Kasumi-1 (cell line): ENCODE measurements around the gene PAK5.

Experiments
- DNase-seq, 2 experiments: peaks; one replicate each; lab custom pipeline; 2025; lab: John Stamatoyannopoulos, UW

Gene PAK5

DNA sequence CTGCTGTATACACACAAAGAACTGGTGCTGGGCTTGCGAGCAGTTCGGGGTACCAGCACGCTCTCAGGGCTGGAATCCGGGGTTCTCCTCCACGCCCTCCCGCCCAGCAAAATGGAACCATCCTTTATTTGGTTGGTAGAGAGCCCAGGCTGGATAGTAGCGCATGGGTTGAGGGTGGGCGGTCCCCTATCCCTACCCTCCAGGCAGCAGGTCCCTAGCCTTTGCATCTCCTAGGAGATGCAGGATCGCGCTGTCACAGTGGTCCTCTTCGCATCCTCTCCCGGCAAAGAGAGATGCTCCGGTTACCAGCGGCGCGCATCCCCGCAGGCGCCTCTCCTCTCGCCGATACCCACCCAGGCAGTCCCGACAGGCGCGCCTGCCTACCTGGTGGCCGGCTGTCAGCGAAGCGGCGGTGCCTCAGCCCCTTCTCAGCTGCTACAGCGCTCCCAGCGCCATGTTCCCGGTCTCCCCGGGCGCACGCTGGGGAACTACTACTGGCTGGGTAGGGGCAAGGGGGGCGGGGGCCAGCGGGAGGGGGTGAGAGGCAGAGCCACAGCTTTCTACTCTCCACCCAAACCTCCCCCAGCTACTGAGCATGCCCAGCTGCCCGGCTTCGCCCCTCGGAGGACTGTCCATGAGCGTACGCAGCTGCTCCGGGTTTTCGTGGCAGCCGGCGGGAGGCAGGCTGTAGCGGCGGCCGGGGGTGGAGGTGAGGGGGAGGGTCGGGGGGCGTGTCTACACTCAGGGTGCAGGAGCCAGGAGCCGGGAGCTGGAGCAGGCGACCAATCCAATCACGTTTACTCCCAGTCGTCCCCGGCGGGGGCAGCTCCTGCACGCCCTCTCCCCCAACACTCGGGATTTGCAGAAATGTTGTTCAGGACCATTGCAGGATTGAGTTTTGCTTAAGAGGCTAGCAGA, at the start of gene PAK5:
Gene PAK5 (minus strand): TSS at position 699 of the 918 bp plus-strand sequence. CDS start 194,748 bp downstream, outside the sequence.
- no peak for DNase-seq

DNA sequence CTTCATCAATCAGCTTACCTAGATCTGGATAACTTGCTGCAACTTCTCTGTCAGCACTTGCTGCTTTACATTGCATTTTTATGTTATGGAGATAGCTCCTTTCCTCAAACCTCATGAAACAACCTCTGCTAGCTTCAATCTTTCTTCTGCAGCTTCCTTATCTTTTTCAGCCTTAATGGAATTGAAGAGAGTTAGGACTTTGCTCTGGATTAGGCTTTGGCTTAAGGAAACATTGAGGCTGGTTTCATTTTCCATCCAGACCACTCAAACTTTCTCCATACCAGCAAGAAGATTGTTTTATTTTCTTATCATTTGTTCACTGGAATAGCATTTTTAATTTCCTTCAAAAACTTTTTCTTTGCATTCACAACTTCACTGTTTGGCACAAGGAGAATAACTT, 48.8 kb upstream of the PAK5 start:
- DNase-seq, result no peak

DNA sequence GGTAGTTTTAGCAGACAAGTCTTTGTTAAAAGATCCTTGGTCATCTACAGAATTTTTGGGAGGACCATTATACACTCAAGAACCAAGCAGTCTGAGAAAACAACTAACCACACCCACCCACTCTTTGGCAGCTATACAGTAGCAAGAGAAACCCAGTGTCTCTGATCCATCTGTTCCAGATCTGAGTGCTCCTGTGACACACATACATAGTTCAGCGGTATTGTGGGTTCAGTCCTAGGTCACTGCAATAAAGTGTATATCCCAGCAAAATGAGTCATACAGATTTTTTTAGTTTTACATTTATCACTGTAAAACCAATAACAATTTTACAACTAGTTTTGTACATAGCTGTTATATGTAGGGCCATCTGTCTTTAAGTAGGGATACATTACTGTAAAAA, 47.4 kb upstream of the PAK5 start:
- DNase-seq, result no peak

GRCh38 chr20:9884666-9885065, 45.8 kb upstream of the PAK5 start:
- no peak for DNase-seq

- no peak for DNase-seq
Measured at GRCh38 chr20:9884061-9884460, 45.2 kb upstream of the PAK5 start.

DNA sequence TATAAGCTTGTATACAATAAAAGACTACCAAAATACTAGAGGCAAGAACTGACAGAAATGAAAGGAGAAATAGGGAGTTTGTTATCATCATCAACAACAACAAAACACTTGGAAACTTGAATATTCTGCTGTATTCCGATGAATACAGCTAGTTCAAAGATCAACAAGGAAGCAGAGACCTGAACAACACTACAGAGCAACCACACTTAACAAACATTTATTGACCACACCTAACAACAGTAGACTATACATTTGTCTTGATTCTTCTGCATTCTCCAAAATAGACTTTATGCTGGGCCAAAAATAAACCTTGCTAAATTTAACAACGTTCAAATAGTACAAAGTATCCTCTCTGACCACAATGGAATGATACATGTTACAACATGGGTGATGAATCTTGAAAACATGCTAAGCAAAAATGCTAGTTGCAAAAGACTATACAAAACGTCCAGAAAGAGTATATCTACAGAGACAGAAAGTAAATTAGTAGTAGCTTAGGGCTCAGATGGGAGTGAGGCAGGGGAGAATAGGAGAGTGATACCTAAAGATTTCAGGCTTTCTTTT, 39.1 kb upstream of the PAK5 start:
- no peak for DNase-seq

- no peak for DNase-seq
Measured at GRCh38 chr20:9867196-9867980, 28.5 kb upstream of the PAK5 start.

GRCh38 chr20:9852566-9852965, 13.7 kb upstream of the PAK5 start:
- no peak for DNase-seq

DNA sequence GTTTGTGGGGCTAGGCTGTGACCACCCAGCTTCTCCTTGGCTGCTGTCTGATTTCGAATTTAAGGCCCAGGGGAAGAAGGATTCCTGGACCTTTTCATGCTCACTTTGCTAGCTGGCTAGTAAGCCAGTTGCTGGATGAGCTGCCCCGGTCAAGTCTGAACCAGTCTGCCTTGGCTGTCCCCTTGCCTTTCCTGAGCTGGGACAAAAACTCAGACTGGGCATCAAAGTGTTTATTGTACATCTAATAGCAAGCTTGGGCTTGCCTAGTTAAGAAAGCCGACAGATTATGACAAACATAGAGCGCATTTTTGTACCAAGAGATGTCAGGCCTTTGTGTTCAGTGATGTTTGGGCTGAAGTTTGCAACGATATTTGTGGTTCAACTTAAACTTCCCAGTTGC, 750 bp upstream of the PAK5 start:
- DNase-seq, result no peak

GRCh38 chr20:9838035-9838377, 870 bp downstream of the PAK5 start:
- DNase-seq, result no peak

- no peak for DNase-seq
Measured at GRCh38 chr20:9837634-9838033, 1.2 kb downstream of the PAK5 start.

- DNase-seq, result no peak
Measured at GRCh38 chr20:9835302-9835701, 3.6 kb downstream of the PAK5 start.

DNA sequence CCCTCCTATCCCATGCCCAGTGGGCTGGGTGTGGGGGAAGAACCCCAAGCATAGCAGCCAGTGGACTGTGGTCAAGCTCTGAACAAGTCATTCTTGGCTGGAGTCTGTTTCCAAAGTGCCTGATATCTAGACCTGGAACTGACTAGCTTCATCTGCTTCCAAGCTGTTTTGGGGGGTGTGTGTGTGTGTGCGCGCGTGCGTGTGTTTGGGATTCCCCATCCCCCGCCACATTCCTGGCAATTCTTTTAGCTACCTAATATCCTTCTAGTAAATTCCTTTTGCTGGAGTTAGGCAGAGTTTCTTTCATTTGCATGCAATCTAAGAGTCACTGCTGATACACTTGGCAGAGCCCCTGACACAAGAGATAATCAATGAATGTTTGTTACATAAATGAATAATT, 7.8 kb downstream of the PAK5 start:
- DNase-seq, result no peak

DNA sequence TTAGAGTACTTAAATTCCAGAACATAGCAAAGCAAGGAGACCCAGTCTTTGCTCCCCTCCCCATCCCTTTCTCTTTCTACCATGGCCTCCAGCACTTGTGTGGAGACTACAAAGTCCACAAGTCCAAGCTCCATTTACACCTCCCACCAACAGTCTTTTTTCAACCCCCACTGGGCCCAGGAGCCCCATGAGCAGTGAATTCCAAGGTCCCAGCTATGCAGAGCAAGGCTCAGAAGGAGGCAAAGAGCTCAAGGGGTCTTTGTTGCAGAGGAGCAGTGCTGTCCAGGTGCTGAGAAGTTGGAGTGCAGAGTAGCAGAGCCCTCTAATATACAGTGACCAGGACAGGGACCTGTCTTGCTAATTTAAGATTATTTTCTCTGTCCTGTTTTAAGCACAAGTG, 9.0 kb downstream of the PAK5 start:
- DNase-seq, result no peak

- no peak for DNase-seq
Measured at GRCh38 chr20:9817654-9818053, 21.2 kb downstream of the PAK5 start.

GRCh38 chr20:9815632-9816031, 23.2 kb downstream of the PAK5 start:
- no peak for DNase-seq

DNA sequence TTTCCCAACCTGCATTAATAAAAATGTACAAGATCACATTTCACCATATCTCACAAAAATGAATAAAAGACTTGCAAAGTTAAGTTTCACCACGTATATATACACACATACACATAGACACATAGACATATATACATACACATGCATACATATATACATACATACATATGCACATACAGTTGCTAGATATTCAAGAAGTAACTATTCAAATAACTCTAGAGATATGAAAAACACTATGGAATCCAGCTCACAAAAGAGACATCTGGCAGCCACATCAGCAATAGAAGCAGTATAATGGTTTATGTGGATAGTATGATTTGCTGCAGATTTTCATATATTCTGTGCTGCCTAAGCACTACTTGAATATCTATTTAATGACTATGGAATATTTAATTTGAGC, 28.1 kb downstream of the PAK5 start:
- DNase-seq, result no peak

DNA sequence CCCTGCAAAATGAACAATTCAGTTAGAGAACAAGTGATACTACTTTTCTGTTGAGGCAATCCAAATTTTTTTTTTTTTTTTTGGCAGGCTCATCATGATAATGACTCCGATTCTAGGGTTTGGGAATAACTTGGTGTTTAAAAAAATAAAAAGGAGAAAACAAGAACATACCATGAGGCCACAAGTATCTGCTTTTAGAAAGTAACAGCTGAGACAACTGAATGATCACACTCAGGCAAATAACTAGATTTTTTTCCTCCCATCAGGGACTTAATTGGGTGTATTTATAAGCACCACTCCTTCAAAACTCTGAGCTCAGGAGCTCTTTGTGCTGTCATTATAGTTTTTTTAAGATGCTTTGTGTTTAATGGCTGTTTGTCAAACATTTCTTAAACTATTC, 29.6 kb downstream of the PAK5 start:
- DNase-seq, result no peak

DNA sequence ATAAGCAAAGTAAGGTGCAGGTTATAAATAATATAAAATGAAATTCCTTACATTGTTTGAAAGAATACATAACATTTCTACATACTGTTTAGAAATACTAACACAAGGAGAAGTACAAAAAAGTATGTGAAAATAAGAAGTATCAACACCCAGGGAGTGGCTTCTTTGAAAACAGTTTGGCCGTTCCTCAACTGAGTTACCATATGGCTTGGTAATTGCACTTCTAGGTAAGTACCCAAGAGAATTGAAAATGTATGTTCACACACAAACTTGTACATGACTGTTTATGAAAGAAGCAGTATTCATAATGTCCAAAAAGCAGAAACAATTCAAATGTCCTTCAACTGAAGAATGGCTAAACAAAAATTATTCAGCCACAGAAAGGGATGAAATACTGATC, 30.7 kb downstream of the PAK5 start:
- no peak for DNase-seq

DNA sequence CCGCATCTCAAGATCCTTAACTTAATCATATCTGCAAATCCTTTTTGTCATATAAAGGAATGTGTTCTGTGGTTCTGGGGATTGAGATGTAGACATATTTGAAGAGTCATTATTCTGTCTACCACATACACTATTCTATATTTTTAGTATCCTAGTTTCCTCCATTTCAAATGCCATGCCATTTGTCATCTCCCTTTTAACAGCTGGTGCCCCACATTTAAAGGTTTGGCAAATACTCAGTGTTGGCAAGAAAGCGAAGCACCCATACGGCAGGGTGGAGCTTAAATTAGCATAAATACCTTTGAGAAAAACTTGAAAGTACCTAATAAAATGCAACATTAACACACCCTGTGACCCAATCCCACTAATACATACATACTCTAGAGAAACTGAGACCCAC, 31.7 kb downstream of the PAK5 start:
- DNase-seq, result no peak

- no peak for DNase-seq
Measured at GRCh38 chr20:9800421-9800820, 38.5 kb downstream of the PAK5 start.

GRCh38 chr20:9794831-9795230, 44.0 kb downstream of the PAK5 start:
- DNase-seq, result no peak

DNA sequence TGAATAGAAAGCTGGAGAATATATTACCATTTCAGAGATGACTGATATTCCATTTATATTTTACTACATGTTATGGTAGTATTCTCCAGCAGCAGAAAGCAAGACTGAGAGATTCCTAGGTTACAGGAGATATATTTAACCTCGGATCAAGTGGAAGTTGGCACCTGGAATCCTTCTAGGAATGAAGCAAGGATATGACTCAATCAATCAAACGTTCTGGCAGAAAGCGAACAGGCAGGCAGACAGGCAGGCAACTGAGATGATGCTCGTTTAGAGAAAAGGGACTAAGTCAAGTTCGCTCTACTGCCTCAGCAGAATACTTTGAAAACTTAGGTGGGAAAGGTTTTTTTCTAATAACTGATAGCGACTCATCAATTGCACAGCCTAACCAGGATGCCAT, 46.2 kb downstream of the PAK5 start:
- DNase-seq, result no peak
